Body of pancreas (tissue), 4 donors: ENCODE measurements around the gene TRIAP1.
"Not testable (repeated sequence)": the region's sequence is repeated elsewhere in the genome, so short reads cannot be mapped to it uniquely, and the experiment has no call there.

Source experiments
- POLR2A ChIP-seq, 3 donors: fragments of 450-650 bp; IDR thresholded peaks; one replicate each; pipeline ENCODE4 v1.6.1; 2016; ENCODE audit warnings: antibody characterized with exemption in 3 of 3, mild to moderate bottlenecking in 2 of 3
- TF ChIP-seq, protein P1 (sequence below), 7 experiments: fragments of 450-650 bp in 4 of 7; fragments of 200-600 bp in 3 of 7; sonication (generic) in 3 of 7; IDR thresholded peaks; one replicate each; pipeline ENCODE4 v1.5.1; 2016 to 2019; ENCODE audit warnings: antibody characterized with exemption in 7 of 7

DNA sequence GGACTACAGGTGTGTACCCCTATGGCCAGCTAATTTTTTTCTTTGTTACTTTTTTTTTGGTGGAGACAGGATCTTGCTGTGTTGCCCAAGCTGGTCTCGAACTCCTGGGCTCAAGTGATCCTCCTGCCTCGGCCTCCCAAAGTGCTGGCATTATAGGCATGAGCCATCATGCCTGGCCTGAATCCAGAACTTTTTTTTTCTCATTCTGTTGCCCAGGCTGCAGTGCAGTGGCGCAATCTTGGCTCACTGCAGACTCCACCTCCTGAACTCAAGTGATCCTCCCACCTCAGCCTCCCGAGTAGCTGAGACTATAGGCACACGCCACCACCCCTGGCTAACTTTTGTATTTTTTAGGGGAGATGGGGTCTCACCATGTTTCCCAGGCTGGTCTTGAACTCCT, 6.3 kb upstream of the TRIAP1 start:
- not testable (repeated sequence) for TF ChIP-seq POLR2A (IDR thresholded peaks at IDR 0.05)
- TF ChIP-seq, protein P1, sequence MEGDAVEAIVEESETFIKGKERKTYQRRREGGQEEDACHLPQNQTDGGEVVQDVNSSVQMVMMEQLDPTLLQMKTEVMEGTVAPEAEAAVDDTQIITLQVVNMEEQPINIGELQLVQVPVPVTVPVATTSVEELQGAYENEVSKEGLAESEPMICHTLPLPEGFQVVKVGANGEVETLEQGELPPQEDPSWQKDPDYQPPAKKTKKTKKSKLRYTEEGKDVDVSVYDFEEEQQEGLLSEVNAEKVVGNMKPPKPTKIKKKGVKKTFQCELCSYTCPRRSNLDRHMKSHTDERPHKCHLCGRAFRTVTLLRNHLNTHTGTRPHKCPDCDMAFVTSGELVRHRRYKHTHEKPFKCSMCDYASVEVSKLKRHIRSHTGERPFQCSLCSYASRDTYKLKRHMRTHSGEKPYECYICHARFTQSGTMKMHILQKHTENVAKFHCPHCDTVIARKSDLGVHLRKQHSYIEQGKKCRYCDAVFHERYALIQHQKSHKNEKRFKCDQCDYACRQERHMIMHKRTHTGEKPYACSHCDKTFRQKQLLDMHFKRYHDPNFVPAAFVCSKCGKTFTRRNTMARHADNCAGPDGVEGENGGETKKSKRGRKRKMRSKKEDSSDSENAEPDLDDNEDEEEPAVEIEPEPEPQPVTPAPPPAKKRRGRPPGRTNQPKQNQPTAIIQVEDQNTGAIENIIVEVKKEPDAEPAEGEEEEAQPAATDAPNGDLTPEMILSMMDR (IDR thresholded peaks at IDR 0.05) = not testable (repeated sequence)
